ENCODE results near the gene DCUN1D4. TPM values are rescaled to one million over a fixed set of nuclear protein-coding genes. Genes with fewer than 3 reads are reported as not detected.

Gene DCUN1D4
- total RNA-seq, 1 experiment from 2014 or later = 78.6 TPM

DNA sequence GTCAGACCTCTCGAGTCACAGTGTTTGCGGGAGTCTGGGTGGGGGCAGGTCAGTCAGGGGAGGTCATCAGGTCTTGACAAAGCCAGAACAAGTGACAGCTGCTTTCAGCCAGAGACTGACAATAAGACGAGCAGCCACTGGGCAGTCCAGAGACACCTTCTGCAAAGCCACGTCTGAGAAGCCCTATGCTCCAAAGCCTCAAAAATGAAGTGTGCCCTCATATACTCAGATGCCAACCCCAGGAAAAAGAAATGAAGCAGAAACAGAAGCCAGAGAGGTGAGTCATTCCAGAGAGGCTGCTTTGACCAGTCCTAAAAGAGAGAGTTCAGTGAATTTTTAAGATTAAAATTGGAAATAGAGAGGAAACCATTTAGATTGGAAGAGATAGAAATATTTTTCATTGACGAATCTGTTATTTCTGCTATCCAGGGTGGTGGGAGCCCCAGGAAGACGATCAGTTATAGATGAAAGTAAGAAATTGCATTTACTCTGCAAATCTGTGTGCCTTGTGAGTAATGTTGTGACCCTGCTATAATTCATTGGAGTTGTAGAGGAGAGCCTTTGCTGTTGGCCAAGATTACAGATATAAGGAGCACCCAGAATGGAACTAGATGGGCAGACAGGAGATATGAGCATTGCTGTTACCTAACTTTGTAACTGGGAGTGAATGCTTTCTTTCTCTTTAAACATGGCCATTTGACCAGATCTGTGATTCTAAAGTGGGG, 99.3 kb downstream of the DCUN1D4 start:
- no peak overlapping the region for H3K27ac ChIP-seq (ENCODE audit: low read length)
- H4K20me1 ChIP-seq (ENCODE audit: insufficient read depth, low read depth, low read length) = no peaks in the 10 kb centered on the region
- no peak overlapping the region for H2AFZ ChIP-seq (ENCODE audit: low read length)
- no peaks in the 10 kb centered on the region for H3K27me3 ChIP-seq (ENCODE audit: low read length)
- H3K9me3 ChIP-seq (ENCODE audit: low read length) = no peaks in the 10 kb centered on the region
- H3K4me1 ChIP-seq (ENCODE audit: low read length) = no peaks in the 10 kb centered on the region
- H3K9ac ChIP-seq (ENCODE audit: low read length) = no peak overlapping the region
- no peaks in the 10 kb centered on the region for H3K79me2 ChIP-seq (ENCODE audit: low read length)
- H3K4me3 ChIP-seq (ENCODE audit: low read length) = no peak overlapping the region
- no peaks in the 10 kb centered on the region for H3K36me3 ChIP-seq (ENCODE audit: insufficient read depth, low read length)
- H3K9me2 ChIP-seq (replicated peaks; ENCODE audit: insufficient read depth, low read length) = no peaks in the 10 kb centered on the region
- H3K4me2 ChIP-seq (ENCODE audit: low read depth, low read length, poor library complexity, severe bottlenecking) = no peak overlapping the region
- DNase-seq = no peak

- Histone ChIP-seq H3K4me3 (ENCODE audit: low read length) (no peak overlapping the region), H3K9me3 (ENCODE audit: low read length) (no peaks in the 10 kb centered on the region), H3K36me3 (ENCODE audit: insufficient read depth, low read length) (no peaks in the 10 kb centered on the region), H3K27ac (ENCODE audit: low read length) (no peak overlapping the region), H3K27me3 (ENCODE audit: low read length) (no peaks in the 10 kb centered on the region), H3K9ac (ENCODE audit: low read length) (no peak overlapping the region), H4K20me1 (ENCODE audit: insufficient read depth, low read depth, low read length) (no peaks in the 10 kb centered on the region), H3K4me1 (ENCODE audit: low read length) (no peaks in the 10 kb centered on the region), H3K4me2 (ENCODE audit: low read depth, low read length, poor library complexity, severe bottlenecking) (no peak overlapping the region), H2AFZ (ENCODE audit: low read length) (no peak overlapping the region), H3K79me2 (ENCODE audit: low read length) (no peaks in the 10 kb centered on the region), H3K9me2 (replicated peaks; ENCODE audit: insufficient read depth, low read length) (no peaks in the 10 kb centered on the region)
- DNase-seq = no peak
Observed at GRCh38 chr4:51942833-51943215, 99.9 kb downstream of the DCUN1D4 start.

DNA sequence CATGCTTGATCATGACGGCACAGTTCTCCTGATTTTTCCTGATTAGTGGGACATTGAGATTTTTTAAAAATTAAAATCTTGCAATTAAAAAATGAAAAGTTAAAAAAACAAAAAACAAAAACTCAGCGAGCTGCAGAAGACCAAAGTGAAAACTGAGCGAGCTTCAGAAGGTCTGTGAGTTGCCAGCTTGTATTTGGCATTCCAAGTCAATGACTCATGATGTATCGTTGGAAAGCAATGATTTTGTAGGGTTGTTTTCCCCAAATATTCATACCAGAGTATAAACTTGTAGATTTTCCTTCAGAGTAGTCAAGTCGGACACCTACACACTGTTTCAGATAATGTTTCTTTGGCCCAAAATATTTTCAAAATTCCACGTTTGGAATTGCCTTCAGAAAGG, 100.3 kb downstream of the DCUN1D4 start:
- no peaks in the 10 kb centered on the region for H3K9me3 ChIP-seq (ENCODE audit: low read length)
- no peak overlapping the region for H3K9ac ChIP-seq (ENCODE audit: low read length)
- H2AFZ ChIP-seq (ENCODE audit: low read length) = no peak overlapping the region
- H3K4me3 ChIP-seq (ENCODE audit: low read length) = no peak overlapping the region
- DNase-seq = no peak
- no peaks in the 10 kb centered on the region for H3K36me3 ChIP-seq (ENCODE audit: insufficient read depth, low read length)
- no peaks in the 10 kb centered on the region for H4K20me1 ChIP-seq (ENCODE audit: insufficient read depth, low read depth, low read length)
- H3K27ac ChIP-seq (ENCODE audit: low read length) = no peak overlapping the region
- H3K27me3 ChIP-seq (ENCODE audit: low read length) = no peaks in the 10 kb centered on the region
- H3K4me2 ChIP-seq (ENCODE audit: low read depth, low read length, poor library complexity, severe bottlenecking) = no peak overlapping the region
- H3K9me2 ChIP-seq (replicated peaks; ENCODE audit: insufficient read depth, low read length) = no peaks in the 10 kb centered on the region
- H3K79me2 ChIP-seq (ENCODE audit: low read length) = no peaks in the 10 kb centered on the region
- no peaks in the 10 kb centered on the region for H3K4me1 ChIP-seq (ENCODE audit: low read length)

GRCh38 chr4:51958199-51958968, 115.4 kb downstream of the DCUN1D4 start:
- Histone ChIP-seq H3K27me3 (ENCODE audit: low read length) (no peaks in the 10 kb centered on the region), H3K4me3 (ENCODE audit: low read length) (no peak overlapping the region), H3K9me3 (ENCODE audit: low read length) (no peaks in the 10 kb centered on the region), H3K4me2 (ENCODE audit: low read depth, low read length, poor library complexity, severe bottlenecking) (no peak overlapping the region), H4K20me1 (ENCODE audit: insufficient read depth, low read depth, low read length) (no peaks in the 10 kb centered on the region), H3K79me2 (ENCODE audit: low read length) (no peaks in the 10 kb centered on the region), H3K9me2 (replicated peaks; ENCODE audit: insufficient read depth, low read length) (no peaks in the 10 kb centered on the region), H3K36me3 (ENCODE audit: insufficient read depth, low read length) (no peaks in the 10 kb centered on the region), H3K9ac (ENCODE audit: low read length) (no peak overlapping the region), H3K4me1 (ENCODE audit: low read length) (no peaks in the 10 kb centered on the region), H2AFZ (ENCODE audit: low read length) (no peak overlapping the region), H3K27ac (ENCODE audit: low read length) (no peak overlapping the region)
- no peak for DNase-seq

DNA sequence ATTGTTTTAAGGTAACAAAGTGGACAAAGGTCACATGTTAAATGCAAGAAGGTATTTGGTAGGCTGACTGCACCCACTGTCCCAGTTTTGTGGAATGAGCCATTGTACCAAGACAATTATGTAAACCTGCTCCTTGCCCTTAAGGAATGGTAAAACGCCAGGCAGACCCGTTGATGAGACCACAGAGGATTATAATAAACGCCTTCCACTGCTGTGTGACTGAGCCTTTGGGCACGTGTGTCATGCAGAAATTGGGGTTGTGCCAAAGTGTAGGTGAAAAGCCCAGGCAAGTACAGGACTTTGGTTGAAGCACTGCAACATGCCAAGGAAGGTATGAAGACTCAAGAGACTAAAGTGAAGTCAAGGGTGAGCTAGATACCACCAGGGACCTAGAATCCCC, 117.5 kb downstream of the DCUN1D4 start:
- H4K20me1 ChIP-seq (ENCODE audit: insufficient read depth, low read depth, low read length) = no peaks in the 10 kb centered on the region
- H3K9me3 ChIP-seq (ENCODE audit: low read length) = no peaks in the 10 kb centered on the region
- H2AFZ ChIP-seq (ENCODE audit: low read length) = no peak overlapping the region
- no peak for DNase-seq
- H3K4me2 ChIP-seq (ENCODE audit: low read depth, low read length, poor library complexity, severe bottlenecking) = no peak overlapping the region
- H3K36me3 ChIP-seq (ENCODE audit: insufficient read depth, low read length) = no peaks in the 10 kb centered on the region
- H3K4me3 ChIP-seq (ENCODE audit: low read length) = no peak overlapping the region
- H3K79me2 ChIP-seq (ENCODE audit: low read length) = no peaks in the 10 kb centered on the region
- no peaks in the 10 kb centered on the region for H3K27me3 ChIP-seq (ENCODE audit: low read length)
- H3K4me1 ChIP-seq (ENCODE audit: low read length) = no peaks in the 10 kb centered on the region
- no peak overlapping the region for H3K27ac ChIP-seq (ENCODE audit: low read length)
- no peaks in the 10 kb centered on the region for H3K9me2 ChIP-seq (replicated peaks; ENCODE audit: insufficient read depth, low read length)
- H3K9ac ChIP-seq (ENCODE audit: low read length) = no peak overlapping the region

DNA sequence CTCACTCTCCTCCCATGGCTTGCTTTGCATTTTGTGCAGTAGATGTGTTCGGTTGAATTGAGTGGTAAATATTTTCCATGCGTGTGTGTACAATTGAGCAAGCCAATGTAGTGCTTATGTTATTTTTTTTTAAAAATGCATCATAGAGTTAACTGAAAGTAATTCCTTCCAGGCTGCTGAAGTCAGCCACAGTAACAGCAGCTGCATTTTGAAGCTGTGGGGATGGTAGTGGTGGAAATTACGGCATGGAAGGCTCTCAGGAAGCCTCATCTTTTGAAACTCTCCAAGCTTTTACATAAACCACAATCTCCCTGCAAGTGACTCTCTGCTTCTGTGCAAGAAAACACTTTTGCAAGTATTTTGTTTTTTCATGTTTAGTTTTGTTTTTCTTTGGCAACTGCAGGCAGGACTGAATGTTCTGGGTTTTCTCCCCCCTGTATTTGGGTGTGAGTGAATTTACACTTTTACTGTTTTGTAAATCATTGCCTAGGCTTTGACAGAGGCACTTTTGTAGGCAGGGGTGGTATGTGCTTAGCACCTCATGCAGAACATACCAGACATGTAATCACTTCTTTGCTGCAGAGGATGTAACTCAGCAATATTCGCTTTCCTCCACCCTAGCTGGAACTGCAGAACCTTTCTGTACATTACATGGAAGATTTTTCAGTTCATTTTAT, 121.0 kb downstream of the DCUN1D4 start:
- Histone ChIP-seq H4K20me1 (ENCODE audit: insufficient read depth, low read depth, low read length) (no peaks in the 10 kb centered on the region), H3K27me3 (ENCODE audit: low read length) (no peaks in the 10 kb centered on the region), H3K4me2 (ENCODE audit: low read depth, low read length, poor library complexity, severe bottlenecking) (no peak overlapping the region), H3K9ac (ENCODE audit: low read length) (no peak overlapping the region), H3K36me3 (ENCODE audit: insufficient read depth, low read length) (no peaks in the 10 kb centered on the region), H3K4me3 (ENCODE audit: low read length) (no peak overlapping the region), H3K4me1 (ENCODE audit: low read length) (no peaks in the 10 kb centered on the region), H3K79me2 (ENCODE audit: low read length) (no peaks in the 10 kb centered on the region), H3K9me2 (replicated peaks; ENCODE audit: insufficient read depth, low read length) (no peaks in the 10 kb centered on the region), H2AFZ (ENCODE audit: low read length) (no peak overlapping the region), H3K9me3 (ENCODE audit: low read length) (no peaks in the 10 kb centered on the region), H3K27ac (ENCODE audit: low read length) (no peak overlapping the region)
- DNase-seq = no peak

GRCh38 chr4:51965862-51966261, 122.9 kb downstream of the DCUN1D4 start:
- no peaks in the 10 kb centered on the region for H3K4me1 ChIP-seq (ENCODE audit: low read length)
- no peaks in the 10 kb centered on the region for H3K9me2 ChIP-seq (replicated peaks; ENCODE audit: insufficient read depth, low read length)
- no peaks in the 10 kb centered on the region for H3K79me2 ChIP-seq (ENCODE audit: low read length)
- H3K9me3 ChIP-seq (ENCODE audit: low read length) = no peaks in the 10 kb centered on the region
- no peaks in the 10 kb centered on the region for H3K27me3 ChIP-seq (ENCODE audit: low read length)
- H4K20me1 ChIP-seq (ENCODE audit: insufficient read depth, low read depth, low read length) = no peaks in the 10 kb centered on the region
- H3K4me2 ChIP-seq (ENCODE audit: low read depth, low read length, poor library complexity, severe bottlenecking) = no peak overlapping the region
- no peak overlapping the region for H3K4me3 ChIP-seq (ENCODE audit: low read length)
- no peak overlapping the region for H3K27ac ChIP-seq (ENCODE audit: low read length)
- H2AFZ ChIP-seq (ENCODE audit: low read length) = no peak overlapping the region
- H3K36me3 ChIP-seq (ENCODE audit: insufficient read depth, low read length) = no peaks in the 10 kb centered on the region
- DNase-seq = no peak
- no peak overlapping the region for H3K9ac ChIP-seq (ENCODE audit: low read length)
